ENCODE data around the gene PHLDB2. TPM values are rescaled to one million over a fixed set of nuclear protein-coding genes. Genes with fewer than 3 reads are reported as not detected.

Gene PHLDB2
- total RNA-seq, 1 donor from 2014 or later: 89.9 TPM

DNA sequence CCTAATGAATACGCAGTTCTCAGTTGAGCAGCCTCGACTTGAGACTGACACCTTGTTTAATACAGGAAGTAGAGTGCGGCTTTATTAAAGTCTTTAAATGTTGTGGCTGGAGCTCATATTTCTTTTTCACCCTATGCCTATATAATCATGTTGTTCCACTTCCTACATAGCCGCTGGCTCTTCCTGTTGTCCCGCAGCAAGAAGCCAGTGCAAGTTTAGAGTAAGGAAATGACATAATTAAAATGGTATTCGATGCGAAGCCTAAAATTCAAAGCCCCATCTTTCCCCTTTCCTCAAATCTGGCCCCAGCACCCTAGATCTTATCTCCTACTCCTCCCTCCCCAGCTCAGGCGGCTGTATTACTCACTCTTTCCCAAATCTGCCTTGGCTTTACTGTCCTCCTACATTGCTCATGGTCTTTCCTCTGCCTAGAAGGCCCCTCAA lies 7.5 kb upstream of the PHLDB2 start:
- DNase-seq: peak; percentile 87

GRCh38 chr3:111852540-111852939 lies 6.5 kb upstream of the PHLDB2 start:
- peak; percentile 91 for DNase-seq

DNA sequence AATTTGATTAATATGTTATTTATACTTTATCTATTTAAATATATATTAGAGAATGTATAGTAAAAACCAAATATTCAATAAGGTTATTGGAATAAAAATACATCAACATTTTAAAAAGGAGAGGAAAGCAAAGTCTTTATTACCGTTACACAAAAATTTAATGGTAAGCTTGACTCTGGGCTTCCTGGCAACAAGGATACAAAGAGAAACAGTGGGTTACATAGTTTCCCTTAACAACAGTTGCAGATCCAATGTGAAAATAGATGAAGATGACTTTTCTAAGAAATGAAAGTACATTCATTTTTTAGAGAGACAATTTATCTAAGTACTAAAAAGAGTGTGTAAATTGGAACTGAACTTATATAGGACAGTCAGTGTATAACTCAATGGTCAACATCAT lies 6.0 kb upstream of the PHLDB2 start:
- DNase-seq: peak; percentile 73

DNA sequence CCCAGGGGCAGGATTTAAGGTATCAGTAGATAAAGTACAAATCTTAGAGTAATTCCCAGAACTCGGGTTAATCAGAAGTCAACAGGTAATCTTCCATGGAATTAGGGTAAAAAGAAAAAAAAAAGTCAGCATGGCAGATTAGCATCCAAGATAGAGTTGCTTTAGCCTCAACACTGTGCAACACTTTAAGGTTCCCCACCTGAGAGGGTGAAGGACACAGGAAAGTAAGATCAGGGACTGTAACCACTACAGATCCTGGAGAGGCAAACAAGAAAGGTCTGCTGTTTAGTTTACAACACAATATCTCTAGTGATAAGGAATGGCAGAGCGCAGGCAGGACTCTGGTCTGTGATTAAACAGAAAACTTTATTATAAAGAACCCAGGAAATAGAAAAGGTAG lies 4.1 kb upstream of the PHLDB2 start:
- DNase-seq: no peak

- no peak for DNase-seq
These were observed 2.6 kb upstream of the PHLDB2 start for GRCh38 chr3:111856501-111856900.

GRCh38 chr3:111857474-111857873 lies 1.6 kb upstream of the PHLDB2 start:
- DNase-seq: no peak

GRCh38 chr3:111858642-111859041 lies 423 bp upstream of the PHLDB2 start:
- DNase-seq: no peak

DNA sequence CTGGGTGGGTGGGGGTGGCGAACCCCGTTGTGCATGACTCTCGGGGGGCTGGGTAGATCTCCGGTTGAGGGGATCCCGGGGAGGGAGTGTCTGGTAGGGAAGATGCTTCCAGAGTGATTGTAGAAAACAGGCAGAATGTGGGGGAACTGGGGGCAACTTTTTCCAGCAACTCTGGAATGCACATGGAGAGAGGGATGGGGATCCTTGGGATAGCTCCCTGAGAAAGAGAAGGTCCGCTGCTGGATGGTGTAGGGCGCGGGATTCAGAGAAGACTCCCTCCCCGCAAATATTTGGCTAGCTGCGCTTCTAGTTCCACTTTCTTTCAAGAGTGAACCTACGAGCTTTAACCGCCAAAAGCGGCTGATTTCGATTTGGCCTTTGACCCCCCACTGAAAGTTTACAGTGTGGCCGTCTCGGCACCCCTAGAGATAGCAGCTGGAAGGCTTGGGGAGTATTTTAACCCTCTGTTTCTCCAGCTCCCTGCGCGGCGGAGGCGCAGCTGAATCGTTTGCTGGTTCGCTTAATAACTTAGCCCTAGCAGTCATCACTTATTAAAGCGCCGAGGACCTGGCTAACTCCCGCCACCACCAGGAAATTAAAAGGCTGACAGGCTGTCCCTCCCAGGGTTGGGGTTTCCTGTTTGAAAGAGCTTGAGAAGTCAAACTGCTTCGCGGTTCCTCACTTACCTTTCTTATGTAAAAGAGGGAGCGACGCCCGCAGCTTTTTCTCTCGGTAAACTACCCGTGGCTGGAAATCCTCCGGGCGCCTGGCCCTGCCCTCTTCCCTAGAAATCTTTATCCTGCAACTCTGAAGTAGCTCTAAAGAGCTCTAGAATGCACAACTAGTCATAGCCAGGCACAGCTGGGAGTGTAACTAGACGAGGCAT lies 1.2 kb downstream of the PHLDB2 start:
- peak; percentile 92 for DNase-seq

GRCh38 chr3:111861391-111861790 lies 2.3 kb downstream of the PHLDB2 start:
- DNase-seq: peak; percentile 48

- DNase-seq: no peak
These were observed 3.4 kb downstream of the PHLDB2 start for GRCh38 chr3:111862415-111862814.

- DNase-seq: no peak
These were observed 3.9 kb downstream of the PHLDB2 start for GRCh38 chr3:111862974-111863373.

DNA sequence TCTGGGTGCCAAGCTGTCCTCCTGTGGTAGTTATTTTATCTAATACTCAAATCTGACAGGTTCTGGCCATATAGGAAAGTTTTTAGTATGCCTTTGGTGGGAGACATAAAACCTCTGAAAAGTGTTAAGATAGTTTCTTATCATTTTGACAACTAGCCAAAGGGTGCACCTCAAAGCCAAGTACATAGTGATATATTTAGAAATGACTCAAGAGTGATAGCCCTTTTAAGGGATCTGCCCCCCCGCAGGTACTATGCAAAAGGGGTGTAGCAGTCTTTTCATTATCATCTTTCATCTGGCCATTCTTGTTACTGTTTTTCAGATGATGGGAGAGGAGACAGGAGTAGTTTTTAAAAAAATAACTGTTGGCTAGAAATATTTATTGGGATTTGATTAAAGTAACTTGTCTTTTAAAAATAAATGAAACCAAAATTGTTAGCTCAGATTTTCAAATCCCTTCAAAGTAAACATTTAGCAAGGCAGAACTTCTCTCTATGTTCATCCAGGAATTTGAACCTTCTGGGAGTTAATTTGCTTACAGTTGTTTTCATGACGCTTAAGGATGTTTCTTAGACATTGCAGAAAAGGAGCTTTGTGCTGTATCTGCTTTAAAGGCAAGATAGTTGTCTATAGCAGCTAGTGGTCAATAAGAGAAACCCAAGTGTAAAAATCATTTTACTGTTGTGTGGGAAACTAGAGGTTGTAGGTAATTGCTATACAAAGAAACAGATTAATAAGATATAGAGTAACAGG lies 5.1 kb downstream of the PHLDB2 start:
- DNase-seq: peak; percentile 45

GRCh38 chr3:111864821-111865656 lies 6.0 kb downstream of the PHLDB2 start:
- DNase-seq: peak; percentile 90

DNA sequence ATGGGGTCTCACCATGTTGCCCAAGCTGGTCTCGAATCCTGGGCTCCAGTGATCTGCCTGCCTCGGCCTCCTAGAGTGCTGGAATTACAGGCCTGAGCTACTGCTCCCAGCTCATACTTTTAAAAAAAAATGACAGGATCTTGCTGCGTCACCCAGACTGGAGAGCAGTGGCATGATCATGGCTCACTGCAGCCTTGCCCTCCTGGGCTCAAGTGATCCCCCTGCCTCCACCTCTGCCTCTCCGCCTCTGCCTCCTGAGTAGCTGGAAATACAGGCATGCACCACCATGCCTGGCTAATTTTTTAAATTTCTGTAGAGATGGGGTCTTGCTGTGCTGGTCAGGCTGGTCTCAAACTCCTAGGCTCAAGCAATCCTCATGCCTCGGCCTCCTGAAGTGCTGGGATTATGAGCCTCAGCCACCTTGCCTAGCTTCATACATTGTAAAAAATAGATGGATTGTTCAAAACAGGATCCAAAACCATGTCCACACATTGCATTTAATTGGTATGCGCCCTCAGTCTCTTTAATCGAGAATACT lies 8.9 kb downstream of the PHLDB2 start:
- DNase-seq: no peak

- no peak for DNase-seq
These were observed 11.6 kb downstream of the PHLDB2 start for GRCh38 chr3:111870620-111871019.

DNA sequence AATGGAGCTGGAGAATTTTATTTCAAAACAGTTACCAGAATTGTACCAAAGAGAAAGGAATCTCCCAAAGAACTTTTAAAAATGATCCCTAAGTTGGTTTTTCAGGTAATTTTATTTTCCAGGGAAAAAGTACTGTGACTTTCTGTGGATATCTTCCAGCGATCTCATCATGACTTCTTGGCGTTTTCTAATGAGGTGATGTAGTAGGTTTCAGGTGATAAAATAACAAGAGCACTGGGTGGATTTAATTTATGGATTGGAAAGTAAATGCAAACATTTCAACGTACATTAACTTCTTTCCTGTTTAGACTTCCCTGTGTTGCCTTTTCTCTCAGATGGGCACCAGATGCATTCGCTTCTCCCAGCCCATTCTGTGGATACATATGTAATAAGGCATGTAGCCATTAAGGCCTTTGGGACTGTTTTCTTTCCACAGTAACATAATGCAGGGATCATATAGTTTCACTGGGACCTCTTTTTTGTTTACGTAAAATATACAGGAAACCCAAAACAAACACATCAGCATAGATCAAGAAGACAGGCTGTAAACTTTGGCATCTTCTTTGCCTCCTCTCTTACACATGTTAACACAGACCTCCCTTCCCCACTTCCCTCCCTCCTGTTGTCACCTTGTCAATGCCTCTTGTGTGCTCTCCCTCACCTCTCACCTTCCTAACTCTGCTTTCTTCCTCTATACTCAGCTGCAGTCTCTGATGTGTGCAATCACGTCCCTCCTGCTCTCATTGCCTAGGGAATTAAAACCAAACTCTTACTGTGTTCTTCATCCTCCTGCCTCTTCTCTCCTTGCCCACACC lies 13.0 kb downstream of the PHLDB2 start:
- DNase-seq: no peak

DNA sequence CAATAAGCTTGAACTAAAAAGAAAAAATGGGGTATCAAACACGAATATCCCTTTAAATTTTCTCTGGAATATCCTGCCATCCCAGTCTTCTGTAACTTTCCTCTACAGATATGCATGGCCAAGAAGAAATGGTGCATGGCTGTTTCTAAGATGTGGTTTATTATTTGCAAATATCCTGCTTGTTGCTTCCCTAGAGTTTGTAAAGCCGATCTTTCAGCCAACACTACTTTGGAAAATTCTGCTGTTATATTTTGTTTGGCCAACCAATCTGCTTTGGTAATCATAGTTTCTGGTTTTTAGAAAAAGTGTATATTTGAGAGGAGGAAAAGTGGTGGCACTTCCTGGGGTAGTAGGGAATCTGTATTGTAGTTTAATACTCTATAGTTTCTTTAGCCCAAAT lies 13.9 kb downstream of the PHLDB2 start:
- no peak for DNase-seq

GRCh38 chr3:111874177-111874820 lies 15.2 kb downstream of the PHLDB2 start:
- DNase-seq: peak; percentile 66

- no peak for DNase-seq
These were observed 22.4 kb downstream of the PHLDB2 start for GRCh38 chr3:111881480-111881879.

DNA sequence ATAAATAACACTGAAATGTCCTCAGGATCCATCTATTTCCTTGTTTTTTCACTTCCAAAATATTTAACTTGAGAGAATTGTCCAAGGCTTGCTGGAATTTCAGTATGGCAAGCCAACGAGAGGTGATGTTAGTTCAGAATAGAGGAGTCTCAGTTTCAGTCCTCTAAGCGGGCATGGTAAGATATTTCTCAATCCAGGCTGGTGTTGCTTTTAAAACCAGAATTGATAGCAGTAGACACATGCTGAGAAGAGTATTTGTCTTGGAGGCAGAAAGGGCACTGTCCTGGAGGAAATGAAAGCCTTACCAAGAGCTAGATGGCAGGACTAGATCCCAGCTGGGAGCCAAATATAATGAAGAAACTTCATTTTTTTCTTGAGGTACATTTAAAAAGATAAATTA lies 23.1 kb downstream of the PHLDB2 start:
- DNase-seq: no peak

- no peak for DNase-seq
These were observed 23.7 kb downstream of the PHLDB2 start for GRCh38 chr3:111882799-111883198.
